ENCODE data around the gene PSKH1. TPM values are rescaled to one million over a fixed set of nuclear protein-coding genes. Genes with fewer than 3 reads are reported as not detected.

Gene PSKH1
- total and polyA plus RNA-seq, 9 of the 15 experiments (the other 6 are each of a cell fraction or from before 2014, with no cell fraction given): 0.96 to 20.9 (median 9.4) TPM

GRCh38 chr16:67872631-67873434 is 20.2 kb upstream of the PSKH1 start, which contains the start of gene EDC4 (continued):
- TF ChIP-seq PRDM10 (IDR thresholded peaks at IDR 0.05; ENCODE audit: partially characterized antibody): no peak
- TF ChIP-seq ZNF507 (tag; conservative IDR thresholded peaks at IDR 0.05): no peak
- TF ChIP-seq RBM15 (IDR thresholded peaks at IDR 0.05; ENCODE audit: insufficient read depth, low read length): no peak
- no peak for TF ChIP-seq CREB5 (CRISPR knock-in tag; IDR thresholded peaks at IDR 0.05)
- no peak for TF ChIP-seq CCAR2 (IDR thresholded peaks at IDR 0.05; ENCODE audit: low read depth, low read length)
- TF ChIP-seq GTF3C2 (IDR thresholded peaks at IDR 0.05; ENCODE audit: borderline replicate concordance, extremely low read depth, insufficient read length): no peak
- TF ChIP-seq HDAC1 (IDR thresholded peaks at IDR 0.05): peak in 1 of 2 experiments; percentile 81; a peak in 2 of 4 replicates
- TF ChIP-seq ATF2 (CRISPR knock-in tag; IDR thresholded peaks at IDR 0.05): no peak
- TF ChIP-seq ZNF764 (CRISPR knock-in tag; IDR thresholded peaks at IDR 0.05; ENCODE audit: low read depth): peak; percentile 75
- TF ChIP-seq ZNF3 (CRISPR knock-in tag; IDR thresholded peaks at IDR 0.05): no peak
- no peak for TF ChIP-seq NCOA6 (IDR thresholded peaks at IDR 0.05)
- peak; percentile 36 to 59 for TF ChIP-seq E2F6 (IDR thresholded peaks at IDR 0.05; ENCODE audit: borderline replicate concordance in 1 of 2, extremely low read depth in 1 of 2, insufficient read depth in 1 of 2, insufficient read length in 1 of 2, low read depth in 1 of 2, low read length in 1 of 2, poor library complexity in 1 of 2, severe bottlenecking in 1 of 2)
- TF ChIP-seq MED1 (CRISPR knock-in tag; IDR thresholded peaks at IDR 0.05; ENCODE audit: borderline replicate concordance): no peak
- no peak for TF ChIP-seq ZZZ3 (IDR thresholded peaks at IDR 0.05)
- TF ChIP-seq XRCC5 (IDR thresholded peaks at IDR 0.05; ENCODE audit: low read depth, low read length): peak; percentile 98
- TF ChIP-seq HLTF (IDR thresholded peaks at IDR 0.05): no peak; the same call in 1 of the 2 replicates
